ENCODE measurements around the gene UBE4B. TPM values are rescaled to one million over a fixed set of nuclear protein-coding genes. Genes with fewer than 3 reads are reported as not detected.
"Not testable (repeated sequence)": the region's sequence is repeated elsewhere in the genome, so short reads cannot be mapped to it uniquely, and the experiment has no call there.

The UBE4B gene
- polyA plus RNA-seq, 3 donors = 6.0 to 34.6 (median 9.2) TPM

DNA sequence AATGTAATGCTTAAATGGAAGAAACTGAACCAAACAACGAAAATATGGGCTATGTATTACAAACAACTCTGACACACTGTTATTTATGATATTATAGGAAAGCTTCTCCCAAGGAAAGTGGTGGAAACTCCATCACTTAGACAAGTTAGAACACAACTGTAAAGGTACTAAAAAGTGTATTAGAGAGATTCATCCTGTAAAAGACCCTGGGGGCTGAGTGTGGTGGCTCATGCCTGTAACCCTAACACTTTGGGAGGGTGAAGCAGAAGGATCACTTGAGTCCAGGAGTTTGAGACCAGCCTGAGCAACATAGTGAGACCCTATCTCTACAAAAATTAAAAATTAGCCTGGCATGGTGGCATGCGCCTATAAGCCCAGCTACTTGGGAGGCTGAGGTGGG, 7.4 kb upstream of the UBE4B start:
- Histone ChIP-seq H3K4me1 (ENCODE audit: control insufficient read depth in 1 of 2, insufficient read depth in 2 of 2, low read length in 2 of 2) (peaks cover 37 to 49% of the 10 kb centered on the region in 2 donors), H3K79me2 (ENCODE audit: insufficient read depth, low read length) (no peaks in the 10 kb centered on the region), H3K27me3 (ENCODE audit: control insufficient read depth in 2 of 2, insufficient read depth in 2 of 2, low read length in 2 of 2) (no peaks in the 10 kb centered on the region), H2AFZ (ENCODE audit: insufficient read depth, low read depth, low read length, poor library complexity, severe bottlenecking) (no peak overlapping the region), H4K20me1 (ENCODE audit: insufficient read depth, low read length) (no peaks in the 10 kb centered on the region), H3K4me2 (replicated peaks; ENCODE audit: extremely low read depth, low read length, poor library complexity, severe bottlenecking) (no peak overlapping the region), H3K4me3 (replicated peaks in 1 of 3; ENCODE audit: low read depth in 2 of 3, low read length in 3 of 3) (no peak overlapping the region), H3K36me3 (replicated peaks in 1 of 2; ENCODE audit: control insufficient read depth in 1 of 2, insufficient read depth in 2 of 2, low read length in 2 of 2) (no peaks in the 10 kb centered on the region), H3K27ac (ENCODE audit: low read depth in 1 of 2, low read length in 2 of 2) (no peak overlapping the region), H3K9me3 (replicated peaks in 1 of 2; ENCODE audit: control insufficient read depth in 1 of 2, insufficient read depth in 1 of 2, low read length in 2 of 2) (no peaks in the 10 kb centered on the region), H3K9ac (ENCODE audit: insufficient read depth, low read length, poor library complexity, severe bottlenecking) (no peak overlapping the region)
- TF ChIP-seq, protein P1, sequence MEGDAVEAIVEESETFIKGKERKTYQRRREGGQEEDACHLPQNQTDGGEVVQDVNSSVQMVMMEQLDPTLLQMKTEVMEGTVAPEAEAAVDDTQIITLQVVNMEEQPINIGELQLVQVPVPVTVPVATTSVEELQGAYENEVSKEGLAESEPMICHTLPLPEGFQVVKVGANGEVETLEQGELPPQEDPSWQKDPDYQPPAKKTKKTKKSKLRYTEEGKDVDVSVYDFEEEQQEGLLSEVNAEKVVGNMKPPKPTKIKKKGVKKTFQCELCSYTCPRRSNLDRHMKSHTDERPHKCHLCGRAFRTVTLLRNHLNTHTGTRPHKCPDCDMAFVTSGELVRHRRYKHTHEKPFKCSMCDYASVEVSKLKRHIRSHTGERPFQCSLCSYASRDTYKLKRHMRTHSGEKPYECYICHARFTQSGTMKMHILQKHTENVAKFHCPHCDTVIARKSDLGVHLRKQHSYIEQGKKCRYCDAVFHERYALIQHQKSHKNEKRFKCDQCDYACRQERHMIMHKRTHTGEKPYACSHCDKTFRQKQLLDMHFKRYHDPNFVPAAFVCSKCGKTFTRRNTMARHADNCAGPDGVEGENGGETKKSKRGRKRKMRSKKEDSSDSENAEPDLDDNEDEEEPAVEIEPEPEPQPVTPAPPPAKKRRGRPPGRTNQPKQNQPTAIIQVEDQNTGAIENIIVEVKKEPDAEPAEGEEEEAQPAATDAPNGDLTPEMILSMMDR (IDR thresholded peaks at IDR 0.05) = no peak
- Mint-ChIP-seq H3K27me3 (ENCODE audit: low read depth in 3 of 3) (no peaks in the 10 kb centered on the region), H3K36me3 (no peaks in the 10 kb centered on the region), H3K9me3 (peaks cover 0 to 5% (median 3%) of the 10 kb centered on the region in 7 donors), H3K4me3 (no peak overlapping the region), H3K27ac (no peak overlapping the region), H3K4me1 (peaks cover 49% of the 10 kb centered on the region)
- intact Hi-C loops (cut with micrococcal nuclease) = no loop called here
- no peak for DNase-seq
- no CpG with 5 or more reads among the region's 2 CpGs for WGBS (ENCODE audit: insufficient coverage)

DNA sequence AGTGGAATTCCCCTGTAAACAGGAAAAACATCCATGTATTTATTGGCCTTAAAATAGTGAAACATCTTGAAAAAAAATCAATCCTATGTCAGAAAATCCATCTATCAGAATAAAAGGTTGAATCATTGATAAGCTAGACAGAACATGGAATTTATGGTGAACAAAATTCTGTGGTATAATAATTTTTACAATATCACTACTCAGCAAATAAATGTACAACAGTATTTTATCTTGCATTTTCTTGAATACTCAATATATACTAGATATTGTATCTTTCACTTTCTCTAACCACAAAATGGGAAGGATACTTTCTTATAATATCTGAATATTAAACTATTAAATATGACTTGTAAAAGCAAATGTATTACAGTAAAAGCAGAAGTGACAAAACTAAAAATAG, 5.7 kb upstream of the UBE4B start:
- Histone ChIP-seq H2AFZ (ENCODE audit: insufficient read depth, low read depth, low read length, poor library complexity, severe bottlenecking) (no peak overlapping the region), H4K20me1 (ENCODE audit: insufficient read depth, low read length) (no peaks in the 10 kb centered on the region), H3K27ac (ENCODE audit: low read depth in 1 of 2, low read length in 2 of 2) (peak overlapping the region in 1 of 2 donors; percentile 42), H3K27me3 (ENCODE audit: control insufficient read depth in 2 of 2, insufficient read depth in 2 of 2, low read length in 2 of 2) (no peaks in the 10 kb centered on the region), H3K4me3 (replicated peaks in 1 of 3; ENCODE audit: low read depth in 2 of 3, low read length in 3 of 3) (no peak overlapping the region), H3K79me2 (ENCODE audit: insufficient read depth, low read length) (no peaks in the 10 kb centered on the region), H3K4me2 (replicated peaks; ENCODE audit: extremely low read depth, low read length, poor library complexity, severe bottlenecking) (no peak overlapping the region), H3K9me3 (replicated peaks in 1 of 2; ENCODE audit: control insufficient read depth in 1 of 2, insufficient read depth in 1 of 2, low read length in 2 of 2) (no peaks in the 10 kb centered on the region), H3K36me3 (replicated peaks in 1 of 2; ENCODE audit: control insufficient read depth in 1 of 2, insufficient read depth in 2 of 2, low read length in 2 of 2) (no peaks in the 10 kb centered on the region), H3K9ac (ENCODE audit: insufficient read depth, low read length, poor library complexity, severe bottlenecking) (no peak overlapping the region), H3K4me1 (ENCODE audit: control insufficient read depth in 1 of 2, insufficient read depth in 2 of 2, low read length in 2 of 2) (peaks cover 33 to 43% of the 10 kb centered on the region in 2 donors)
- Mint-ChIP-seq H3K27me3 (ENCODE audit: low read depth in 3 of 3) (no peaks in the 10 kb centered on the region), H3K36me3 (no peaks in the 10 kb centered on the region), H3K27ac (peak overlapping the region in 2 of 7 donors; percentile 12 to 74), H3K9me3 (peaks cover 0 to 5% (median 1%) of the 10 kb centered on the region in 7 donors), H3K4me1 (peaks cover 41% of the 10 kb centered on the region), H3K4me3 (no peak overlapping the region)
- intact Hi-C loops (cut with micrococcal nuclease) = no loop called here
- TF ChIP-seq, protein P1 (IDR thresholded peaks at IDR 0.05) = no peak
- DNase-seq = no peak

DNA sequence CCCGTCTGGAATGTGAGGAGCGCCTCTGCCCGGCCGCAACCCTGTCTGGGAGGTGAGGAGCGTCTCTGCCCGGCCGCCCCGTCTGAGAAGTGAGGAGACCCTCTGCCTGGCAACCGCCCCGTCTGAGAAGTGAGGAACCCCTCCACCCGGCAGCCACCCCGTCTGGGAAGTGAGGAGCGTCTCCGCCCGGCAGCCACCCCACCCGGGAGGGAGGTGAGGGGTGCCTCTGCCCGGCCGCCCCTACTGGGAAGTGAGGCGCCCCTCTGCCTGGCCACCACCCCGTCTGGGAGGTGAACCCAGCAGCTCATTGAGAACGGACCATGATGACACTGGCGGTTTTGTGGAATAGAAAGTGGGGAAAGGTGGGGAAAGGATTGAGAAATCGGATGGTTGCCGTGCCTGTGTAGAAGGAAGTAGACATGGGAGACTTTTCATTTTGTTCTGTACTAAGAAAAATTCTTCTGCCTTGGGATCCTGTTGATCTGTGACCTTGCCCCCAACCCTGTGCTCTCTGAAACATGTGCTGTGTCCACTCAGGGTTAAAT, 3.7 kb upstream of the UBE4B start:
- H4K20me1 ChIP-seq (ENCODE audit: insufficient read depth, low read length); intact Hi-C loops (cut with micrococcal nuclease); H3K9me3 ChIP-seq (replicated peaks in 1 of 2; ENCODE audit: control insufficient read depth in 1 of 2, insufficient read depth in 1 of 2, low read length in 2 of 2); H3K36me3 ChIP-seq (replicated peaks in 1 of 2; ENCODE audit: control insufficient read depth in 1 of 2, insufficient read depth in 2 of 2, low read length in 2 of 2); H3K36me3 Mint-ChIP-seq; H3K27me3 ChIP-seq (ENCODE audit: control insufficient read depth in 2 of 2, insufficient read depth in 2 of 2, low read length in 2 of 2); H3K9me3 Mint-ChIP-seq; H3K27me3 Mint-ChIP-seq (ENCODE audit: low read depth in 3 of 3): not testable (repeated sequence)
- peak overlapping the region; percentile 29 for H3K4me2 ChIP-seq (replicated peaks; ENCODE audit: extremely low read depth, low read length, poor library complexity, severe bottlenecking)
- WGBS (ENCODE audit: insufficient coverage) = 0% methylated on average over 8 of the region's 24 CpGs
- Mint-ChIP-seq H3K4me3 (peak overlapping the region; percentile 70 to 89), H3K4me1 (peaks cover 43% of the 10 kb centered on the region), H3K27ac (peak overlapping the region; percentile 48 to 91 (median 88))
- peak; percentile 55 to 78 (median 72) for DNase-seq
- peak overlapping the region; percentile 49 for H3K9ac ChIP-seq (ENCODE audit: insufficient read depth, low read length, poor library complexity, severe bottlenecking)
- peaks cover 13% of the 10 kb centered on the region for H3K79me2 ChIP-seq (ENCODE audit: insufficient read depth, low read length)
- H2AFZ ChIP-seq (ENCODE audit: insufficient read depth, low read depth, low read length, poor library complexity, severe bottlenecking) = peak overlapping the region; percentile 83
- peaks cover 32 to 46% of the 10 kb centered on the region in 2 donors for H3K4me1 ChIP-seq (ENCODE audit: control insufficient read depth in 1 of 2, insufficient read depth in 2 of 2, low read length in 2 of 2)
- H3K4me3 ChIP-seq (replicated peaks in 1 of 3; ENCODE audit: low read depth in 2 of 3, low read length in 3 of 3) = peak overlapping the region; percentile 20 to 65 (median 28)
- H3K27ac ChIP-seq (ENCODE audit: low read depth in 1 of 2, low read length in 2 of 2) = peak overlapping the region; percentile 78 to 82

Data from CD14-positive monocyte (primary cell).